ENCODE results near the gene OR13C8.

DNA sequence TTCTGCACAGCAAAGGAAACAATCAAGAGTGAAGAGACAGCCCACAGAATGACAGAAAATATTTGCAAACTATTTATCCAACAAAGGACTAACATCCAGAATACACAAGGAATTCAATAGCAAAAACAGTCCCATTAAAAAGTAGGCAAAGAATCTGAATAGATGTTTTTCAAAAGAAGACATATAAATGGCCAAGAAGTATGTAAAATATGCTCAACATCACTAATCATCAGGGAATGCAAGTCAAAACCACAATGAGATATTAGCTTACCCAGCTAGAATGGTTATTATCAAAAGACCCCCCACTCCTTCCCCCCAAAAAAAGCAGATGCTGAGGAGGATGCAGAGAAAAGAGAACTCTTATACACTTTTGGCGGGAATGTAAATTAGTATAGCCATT, 13.4 kb upstream of the OR13C8 start:
- TF ChIP-seq, protein P1, sequence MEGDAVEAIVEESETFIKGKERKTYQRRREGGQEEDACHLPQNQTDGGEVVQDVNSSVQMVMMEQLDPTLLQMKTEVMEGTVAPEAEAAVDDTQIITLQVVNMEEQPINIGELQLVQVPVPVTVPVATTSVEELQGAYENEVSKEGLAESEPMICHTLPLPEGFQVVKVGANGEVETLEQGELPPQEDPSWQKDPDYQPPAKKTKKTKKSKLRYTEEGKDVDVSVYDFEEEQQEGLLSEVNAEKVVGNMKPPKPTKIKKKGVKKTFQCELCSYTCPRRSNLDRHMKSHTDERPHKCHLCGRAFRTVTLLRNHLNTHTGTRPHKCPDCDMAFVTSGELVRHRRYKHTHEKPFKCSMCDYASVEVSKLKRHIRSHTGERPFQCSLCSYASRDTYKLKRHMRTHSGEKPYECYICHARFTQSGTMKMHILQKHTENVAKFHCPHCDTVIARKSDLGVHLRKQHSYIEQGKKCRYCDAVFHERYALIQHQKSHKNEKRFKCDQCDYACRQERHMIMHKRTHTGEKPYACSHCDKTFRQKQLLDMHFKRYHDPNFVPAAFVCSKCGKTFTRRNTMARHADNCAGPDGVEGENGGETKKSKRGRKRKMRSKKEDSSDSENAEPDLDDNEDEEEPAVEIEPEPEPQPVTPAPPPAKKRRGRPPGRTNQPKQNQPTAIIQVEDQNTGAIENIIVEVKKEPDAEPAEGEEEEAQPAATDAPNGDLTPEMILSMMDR (IDR thresholded peaks at IDR 0.05; ENCODE audit: low read length), result no peak
- no peak for TF ChIP-seq EZH2 (optimal IDR thresholded peaks at IDR 0.05; ENCODE audit: low read depth, low read length)

All from MM.1S (cell line).